Mesenchymal stem cell (in vitro differentiated cells and primary cell): ENCODE data around the gene PHOSPHO1.
A peak's percentile ranks its signal among the peaks of the same experiment; 100 is the strongest.

Source experiments
- DNase-seq: peaks from one replicate; pipeline ENCODE4 v3.0.0-alpha.2; 2013
- H2AFZ ChIP-seq: one replicate; pipeline ENCODE4 v1.6.1; 2013; ENCODE audit warnings: low read depth, mild to moderate bottlenecking, control low read depth, inconsistent platforms, low read length, moderate library complexity
- H2AK5ac ChIP-seq: 2 replicates; pipeline ENCODE4 v1.6.1; 2013; ENCODE audit warnings: low read length, moderate library complexity, mild to moderate bottlenecking, inconsistent platforms; ENCODE audit not compliant: severe bottlenecking
- H2BK120ac ChIP-seq: one replicate; pipeline ENCODE4 v1.6.1; 2013; ENCODE audit warnings: low read depth, mild to moderate bottlenecking, inconsistent platforms, low read length, moderate library complexity
- H2BK12ac ChIP-seq, 2 experiments: one replicate each; pipeline ENCODE4 v1.6.1; 2013; ENCODE audit warnings: inconsistent platforms in 2 of 2, low read length in 2 of 2, mild to moderate bottlenecking in 2 of 2, moderate library complexity in 2 of 2, control low read depth in 1 of 2
- H2BK15ac ChIP-seq: one replicate; pipeline ENCODE4 v1.6.1; 2013; ENCODE audit warnings: mild to moderate bottlenecking, low read depth, inconsistent platforms; ENCODE audit not compliant: poor library complexity, severe bottlenecking
- H2BK5ac ChIP-seq: 2 replicates; pipeline ENCODE4 v1.6.1; 2013; ENCODE audit warnings: low read depth, mild to moderate bottlenecking, low read length, control low read depth, inconsistent platforms; ENCODE audit not compliant: poor library complexity, severe bottlenecking
- H3K14ac ChIP-seq, 2 experiments: one replicate each; pipeline ENCODE4 v1.6.1; 2013; ENCODE audit warnings: inconsistent platforms in 2 of 2, low read length in 2 of 2, control low read depth in 1 of 2, mild to moderate bottlenecking in 1 of 2, moderate library complexity in 1 of 2
- H3K18ac ChIP-seq, 2 experiments: one replicate each; pipeline ENCODE4 v1.6.1; 2013; ENCODE audit warnings: inconsistent platforms in 2 of 2, low read length in 2 of 2, control low read depth in 1 of 2, low read depth in 1 of 2, mild to moderate bottlenecking in 1 of 2
- H3K23ac ChIP-seq, 2 experiments: one replicate each; pipeline ENCODE4 v1.6.1; 2013; ENCODE audit warnings: inconsistent platforms in 2 of 2, low read length in 2 of 2, mild to moderate bottlenecking in 2 of 2, moderate library complexity in 2 of 2, control low read depth in 1 of 2
- H3K27ac ChIP-seq: 2 replicates; pipeline ENCODE4 v1.5.1; 2013; ENCODE audit warnings: mild to moderate bottlenecking, moderate library complexity, low read length, control low read depth, inconsistent platforms; ENCODE audit not compliant: poor library complexity, severe bottlenecking
- H3K27me3 ChIP-seq, 2 experiments: 2 replicates each; pipeline versions ENCODE4 v1.6.1 to v1.7.0; 2013; ENCODE audit warnings: low read length in 2 of 2, mild to moderate bottlenecking in 2 of 2, moderate library complexity in 2 of 2, control low read depth in 1 of 2, inconsistent platforms in 1 of 2; ENCODE audit not compliant: control insufficient read depth in 1 of 2, insufficient read depth in 1 of 2
- H3K36me3 ChIP-seq, 2 experiments: 2 replicates each; pipeline versions ENCODE4 v1.6.1 to v1.7.0; 2013; ENCODE audit warnings: low read length in 2 of 2, control low read depth in 1 of 2, inconsistent platforms in 1 of 2, low read depth in 1 of 2, mild to moderate bottlenecking in 1 of 2; ENCODE audit not compliant: insufficient read depth in 2 of 2, control insufficient read depth in 1 of 2
- H3K4ac ChIP-seq, 2 experiments: one replicate each; pipeline ENCODE4 v1.6.1; 2013; ENCODE audit warnings: inconsistent platforms in 2 of 2, low read length in 2 of 2, mild to moderate bottlenecking in 2 of 2, moderate library complexity in 2 of 2, control low read depth in 1 of 2, low read depth in 1 of 2
- H3K4me1 ChIP-seq: 2 replicates; pipeline ENCODE4 v1.6.1; 2013; ENCODE audit warnings: low read depth, low read length, control low read depth; ENCODE audit not compliant: control insufficient read depth, insufficient read depth
- H3K4me2 ChIP-seq: 2 replicates; pipeline ENCODE4 v1.6.1; 2013; ENCODE audit warnings: low read length, mild to moderate bottlenecking, inconsistent platforms; ENCODE audit not compliant: poor library complexity, severe bottlenecking
- H3K4me3 ChIP-seq, 2 experiments: 2 replicates each; pipeline versions ENCODE4 v1.5.1 to v1.7.0; 2013; ENCODE audit warnings: low read length in 2 of 2, mild to moderate bottlenecking in 2 of 2, control low read depth in 1 of 2, low read depth in 1 of 2; ENCODE audit not compliant: insufficient read depth in 1 of 2
- H3K79me1 ChIP-seq: replicated peaks from 2 replicates; pipeline ENCODE4 v1.6.1; 2013; ENCODE audit warnings: mild to moderate bottlenecking, control low read depth, low read length, inconsistent platforms; ENCODE audit not compliant: poor library complexity, severe bottlenecking
- H3K9ac ChIP-seq: 2 replicates; pipeline ENCODE4 v1.7.0; 2013; ENCODE audit warnings: mild to moderate bottlenecking, low read length, moderate library complexity
- H3K9me3 ChIP-seq: 2 replicates; pipeline ENCODE4 v1.7.0; 2013; ENCODE audit warnings: mild to moderate bottlenecking, low read length; ENCODE audit not compliant: control insufficient read depth
- H4K8ac ChIP-seq: one replicate; pipeline ENCODE4 v1.6.1; 2013; ENCODE audit warnings: inconsistent platforms, mild to moderate bottlenecking, low read length, moderate library complexity
- H4K91ac ChIP-seq: one replicate; pipeline ENCODE4 v1.6.1; 2013; ENCODE audit warnings: mild to moderate bottlenecking, low read length, inconsistent platforms
- WGBS: methylation state at CpG from one replicate; pipeline ENCODE4 v1.1.7; 2013; ENCODE audit warnings: mixed read lengths; 5-methylcytosine and 5-hydroxymethylcytosine counted together

Gene PHOSPHO1

DNA sequence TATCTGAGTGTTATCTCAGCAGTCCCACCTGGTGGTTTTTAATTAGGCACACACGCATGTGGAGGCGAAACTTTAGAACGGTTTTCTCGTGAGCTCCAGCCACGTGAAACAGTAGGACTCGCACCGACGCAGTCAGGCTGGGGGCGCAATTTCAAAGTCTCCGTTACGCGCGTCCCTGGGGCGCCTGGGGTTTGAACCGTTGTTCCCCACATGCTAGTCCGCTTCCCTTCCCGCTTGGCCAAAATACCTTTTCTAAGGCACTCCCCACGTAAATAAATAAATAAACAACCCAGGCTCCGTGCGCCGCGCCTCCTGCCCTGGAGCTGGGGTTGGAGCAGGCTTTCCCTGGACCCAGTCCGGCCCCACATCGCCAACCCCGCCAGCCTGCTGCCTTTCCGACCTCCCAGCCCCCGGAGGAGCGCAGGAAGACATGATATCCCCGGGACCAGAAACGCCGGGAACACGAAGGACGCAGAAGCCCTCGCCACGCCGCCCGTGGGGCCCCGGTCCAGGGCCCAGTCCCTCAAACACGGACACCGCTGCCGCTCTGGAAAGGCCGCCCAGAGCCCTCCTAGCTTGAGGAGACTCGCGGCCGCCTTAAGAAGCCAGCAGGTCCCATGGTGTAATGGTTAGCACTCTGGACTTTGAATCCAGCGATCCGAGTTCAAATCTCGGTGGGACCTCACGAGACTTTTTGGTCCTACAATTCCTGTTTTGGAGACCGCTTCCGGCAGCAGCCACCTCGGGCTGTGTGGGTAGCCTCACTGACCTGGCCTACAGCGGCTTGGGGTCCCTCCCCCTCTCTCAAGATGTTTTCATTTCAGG lies 38.5 kb downstream of the PHOSPHO1 start:
- Histone ChIP-seq H2BK15ac (peak overlapping the region; percentile 100), H3K14ac (peak overlapping the region in 1 of 2 experiments; percentile 96), H3K4me1 (peaks cover 9% of the 10 kb centered on the region), H3K36me3 (no peaks in the 10 kb centered on the region), H3K4me2 (peak overlapping the region; percentile 94), H3K9me3 (no peaks in the 10 kb centered on the region), H3K23ac (peak overlapping the region in 1 of 2 experiments; percentile 78), H3K4ac (peak overlapping the region; percentile 88 to 96), H2BK12ac (peak overlapping the region; percentile 89 to 96), H2BK120ac (peak overlapping the region; percentile 78), H3K9ac (peak overlapping the region; percentile 85), H3K27me3 (peaks cover 0 to 4% of the 10 kb centered on the region in 2 experiments), H3K18ac (peak overlapping the region; percentile 97 to 98), H2AFZ (peak overlapping the region; percentile 98), H2BK5ac (peak overlapping the region; percentile 98), H3K79me1 (no peaks in the 10 kb centered on the region), H4K8ac (peak overlapping the region; percentile 94), H2AK5ac (no peak overlapping the region), H3K4me3 (peak overlapping the region; percentile 82 to 83), H4K91ac (peak overlapping the region; percentile 84), H3K27ac (peak overlapping the region; percentile 98)
- peak; percentile 88 for DNase-seq
- WGBS, result under 1% methylated on average over 53 of the region's 53 CpGs

GRCh38 chr17:49191409-49191916 lies 39.1 kb downstream of the PHOSPHO1 start:
- Histone ChIP-seq H3K9ac (peak overlapping the region; percentile 85), H4K8ac (no peak overlapping the region), H3K14ac (no peak overlapping the region), H2BK15ac (no peak overlapping the region), H2BK120ac (peak overlapping the region; percentile 78), H3K23ac (no peak overlapping the region), H3K36me3 (no peaks in the 10 kb centered on the region), H2BK5ac (peak overlapping the region; percentile 98), H2BK12ac (peak overlapping the region in 1 of 2 experiments; percentile 55), H3K4me3 (peak overlapping the region; percentile 82 to 83), H3K18ac (peak overlapping the region; percentile 64 to 75), H3K4me2 (peak overlapping the region; percentile 94), H2AK5ac (no peak overlapping the region), H3K79me1 (no peaks in the 10 kb centered on the region), H3K4ac (peak overlapping the region in 1 of 2 experiments; percentile 50), H3K4me1 (peaks cover 9% of the 10 kb centered on the region), H2AFZ (peak overlapping the region; percentile 98), H3K27me3 (peaks cover 0 to 4% of the 10 kb centered on the region in 2 experiments), H4K91ac (no peak overlapping the region), H3K27ac (peak overlapping the region; percentile 98), H3K9me3 (no peaks in the 10 kb centered on the region)
- DNase-seq, result no peak
- WGBS, result 0% methylated on average over 4 of the region's 8 CpGs

- Histone ChIP-seq H4K8ac (no peak overlapping the region), H2BK120ac (no peak overlapping the region), H3K79me1 (no peaks in the 10 kb centered on the region), H3K4me2 (no peak overlapping the region), H4K91ac (no peak overlapping the region), H3K4me3 (no peak overlapping the region), H3K27ac (no peak overlapping the region), H2BK5ac (no peak overlapping the region), H2BK15ac (no peak overlapping the region), H3K14ac (no peak overlapping the region), H3K23ac (no peak overlapping the region), H3K18ac (no peak overlapping the region), H3K9me3 (no peaks in the 10 kb centered on the region), H3K27me3 (peaks cover 0 to 4% of the 10 kb centered on the region in 2 experiments), H3K36me3 (no peaks in the 10 kb centered on the region), H2BK12ac (peak overlapping the region; percentile 6 to 51), H2AK5ac (no peak overlapping the region), H3K4ac (no peak overlapping the region), H2AFZ (no peak overlapping the region), H3K4me1 (peaks cover 9% of the 10 kb centered on the region), H3K9ac (no peak overlapping the region)
- DNase-seq, result no peak
- WGBS, result 85% methylated on average over 3 of the region's 4 CpGs
Measured at GRCh38 chr17:49190932-49191331, 39.7 kb downstream of the PHOSPHO1 start.

GRCh38 chr17:49187301-49187700 lies 43.3 kb downstream of the PHOSPHO1 start:
- H2BK5ac ChIP-seq, result no peak overlapping the region
- H2AFZ ChIP-seq, result no peak overlapping the region
- no peak overlapping the region for H2BK120ac ChIP-seq
- no peaks in the 10 kb centered on the region for H3K9me3 ChIP-seq
- no peak overlapping the region for H2BK15ac ChIP-seq
- H3K4me2 ChIP-seq, result no peak overlapping the region
- no peak overlapping the region for H4K8ac ChIP-seq
- no peak overlapping the region for H3K4ac ChIP-seq
- no peak overlapping the region for H3K23ac ChIP-seq
- WGBS, result 92% methylated on average over 1 of the region's 3 CpGs
- no peak overlapping the region for H3K14ac ChIP-seq
- no peak overlapping the region for H3K4me3 ChIP-seq
- no peak overlapping the region for H2AK5ac ChIP-seq
- H3K27ac ChIP-seq, result no peak overlapping the region
- no peak overlapping the region for H4K91ac ChIP-seq
- DNase-seq, result peak; percentile 54
- peaks cover 1% of the 10 kb centered on the region for H3K4me1 ChIP-seq
- H3K79me1 ChIP-seq, result no peaks in the 10 kb centered on the region
- H3K18ac ChIP-seq, result no peak overlapping the region
- H2BK12ac ChIP-seq, result no peak overlapping the region
- H3K36me3 ChIP-seq, result no peaks in the 10 kb centered on the region
- peaks cover 0 to 4% of the 10 kb centered on the region in 2 experiments for H3K27me3 ChIP-seq
- H3K9ac ChIP-seq, result no peak overlapping the region
